PFSK-1 (cell line): ENCODE measurements around the gene NR2F6.

Experiments
- POLR2AphosphoS5 ChIP-seq: IDR thresholded peaks from 2 replicates; pipeline ENCODE4 v1.6.1; 2012; ENCODE audit warnings: low read depth, mild to moderate bottlenecking, control low read depth, low read length, moderate library complexity
- REST ChIP-seq, 2 experiments: IDR thresholded peaks; 2 replicates each; pipeline versions ENCODE4 v1.6.1 to v1.8.0; 2011 to 2012; ENCODE audit warnings: low read depth in 2 of 2, low read length in 2 of 2, control low read depth in 1 of 2, inconsistent platforms in 1 of 2, mild to moderate bottlenecking in 1 of 2, moderate library complexity in 1 of 2; ENCODE audit not compliant: insufficient read depth in 1 of 2
- SIN3A ChIP-seq: IDR thresholded peaks from 2 replicates; pipeline ENCODE4 v1.6.1; 2012; ENCODE audit warnings: mild to moderate bottlenecking, low read length, moderate library complexity, borderline replicate concordance; ENCODE audit not compliant: insufficient read depth
- TAF1 ChIP-seq: IDR thresholded peaks from 2 replicates; pipeline ENCODE4 v1.6.1; 2012; ENCODE audit warnings: low read length, control low read depth, borderline replicate concordance; ENCODE audit not compliant: insufficient read depth

- no peak for TF ChIP-seq SIN3A
- TF ChIP-seq TAF1: no peak
- TF ChIP-seq REST (IDR thresholded peaks at IDR 0.05; ENCODE audit: insufficient read depth in 1 of 2, low read depth in 2 of 2, low read length in 2 of 2): no peak
- no peak for TF ChIP-seq POLR2AphosphoS5
These were observed 35.4 kb downstream of the NR2F6 start for GRCh38 chr19:17210296-17210695.
